HAP-1 (cell line): ENCODE data around the gene SDR42E1.

ENCODE experiments used
- DNase-seq, 2 experiments: peaks; one replicate each; pipeline ENCODE4 v3.0.0-alpha.2; 2016 to 2020; ENCODE audit warnings: low spot score in 2 of 2
- H3K27me3 ChIP-seq: fragments of 250-450 bp; sonication (Bioruptor Pico); 2 replicates; pipeline ENCODE4 v1.5.1; 2020; ENCODE audit warnings: low read depth, mild to moderate bottlenecking, moderate library complexity
- H3K36me3 ChIP-seq: fragments of 250-450 bp; sonication (Bioruptor Pico); replicated peaks from 2 replicates; pipeline ENCODE4 v1.5.1; 2020; ENCODE audit warnings: mild to moderate bottlenecking
- H3K4me1 ChIP-seq: fragments of 250-450 bp; sonication (Bioruptor Pico); 2 replicates; pipeline ENCODE4 v1.5.1; 2020; ENCODE audit warnings: mild to moderate bottlenecking
- H3K4me3 ChIP-seq: fragments of 250-450 bp; sonication (Bioruptor Pico); 2 replicates; pipeline ENCODE4 v1.5.1; 2020; ENCODE audit warnings: mild to moderate bottlenecking, moderate library complexity
- H3K9me3 ChIP-seq: fragments of 250-450 bp; sonication (Bioruptor Pico); 2 replicates; pipeline ENCODE4 v1.5.1; 2020; ENCODE audit warnings: mild to moderate bottlenecking, moderate library complexity
- in situ Hi-C: fragments of 300-500 bp; cut with MboI; formaldehyde crosslinking; loops from 3 replicates; pipeline ENCODE4 v1.14.3; 2020; ENCODE audit warnings: low sequenced_read_pairs, inconsistent platforms, mixed read lengths

Gene SDR42E1

GRCh38 chr16:82011199-82011641 is at the start of gene SDR42E1:
Gene SDR42E1, minus strand, starts transcription at chr16:82011470. Its CDS starts 10,612 bp downstream, at chr16:82000858.
- Histone ChIP-seq H3K4me1 (no peaks in the 10 kb centered on the region), H3K27me3 (peaks cover 5% of the 10 kb centered on the region; the same call in 1 of the 2 replicates), H3K4me3 (no peak within 1 kb of the TSS), H3K9me3 (peaks cover 6% of the 10 kb centered on the region), H3K36me3 (no peaks in the 10 kb centered on the region)
- in situ Hi-C loops, result no loop called here
- DNase-seq, result no peak

GRCh38 chr16:82059983-82060421 is 48.7 kb upstream of the SDR42E1 start:
- Histone ChIP-seq H3K9me3 (no peaks in the 10 kb centered on the region), H3K4me3 (no peak overlapping the region), H3K4me1 (no peaks in the 10 kb centered on the region), H3K36me3 (no peaks in the 10 kb centered on the region), H3K27me3 (no peaks in the 10 kb centered on the region)
- no peak for DNase-seq
- in situ Hi-C loops, result no loop called here

GRCh38 chr16:82059161-82059982 is 48.1 kb upstream of the SDR42E1 start:
- H3K9me3 ChIP-seq, result no peaks in the 10 kb centered on the region
- no peaks in the 10 kb centered on the region for H3K4me1 ChIP-seq
- in situ Hi-C loops, result no loop called here
- no peaks in the 10 kb centered on the region for H3K36me3 ChIP-seq
- no peak overlapping the region for H3K4me3 ChIP-seq
- DNase-seq, result no peak
- H3K27me3 ChIP-seq, result no peaks in the 10 kb centered on the region

- H3K27me3 ChIP-seq, result no peaks in the 10 kb centered on the region
- H3K9me3 ChIP-seq, result no peaks in the 10 kb centered on the region
- DNase-seq, result no peak
- no peak overlapping the region for H3K4me3 ChIP-seq
- no peaks in the 10 kb centered on the region for H3K36me3 ChIP-seq
- H3K4me1 ChIP-seq, result no peaks in the 10 kb centered on the region
- in situ Hi-C loops, result no loop called here
Measured at GRCh38 chr16:82056550-82056896, 45.3 kb upstream of the SDR42E1 start.

GRCh38 chr16:82055728-82056549 is 44.7 kb upstream of the SDR42E1 start:
- DNase-seq, result no peak
- Histone ChIP-seq H3K27me3 (no peaks in the 10 kb centered on the region), H3K4me3 (no peak overlapping the region), H3K9me3 (no peaks in the 10 kb centered on the region), H3K36me3 (no peaks in the 10 kb centered on the region), H3K4me1 (no peaks in the 10 kb centered on the region)
- in situ Hi-C loops, result no loop called here

- no peak for DNase-seq
- no peaks in the 10 kb centered on the region for H3K36me3 ChIP-seq
- H3K4me1 ChIP-seq, result no peaks in the 10 kb centered on the region
- in situ Hi-C loops, result no loop called here
- H3K4me3 ChIP-seq, result no peak overlapping the region
- H3K9me3 ChIP-seq, result no peaks in the 10 kb centered on the region
- H3K27me3 ChIP-seq, result no peaks in the 10 kb centered on the region
Measured at GRCh38 chr16:82055117-82055516, 43.8 kb upstream of the SDR42E1 start.

GRCh38 chr16:82051656-82052055 is 40.4 kb upstream of the SDR42E1 start:
- in situ Hi-C loops, result no loop called here
- Histone ChIP-seq H3K36me3 (no peaks in the 10 kb centered on the region), H3K9me3 (no peaks in the 10 kb centered on the region), H3K4me3 (no peak overlapping the region), H3K4me1 (no peaks in the 10 kb centered on the region), H3K27me3 (no peaks in the 10 kb centered on the region)
- no peak for DNase-seq

GRCh38 chr16:82050909-82051357 is 39.7 kb upstream of the SDR42E1 start:
- in situ Hi-C loops, result no loop called here
- Histone ChIP-seq H3K9me3 (no peaks in the 10 kb centered on the region), H3K27me3 (no peaks in the 10 kb centered on the region), H3K4me1 (no peaks in the 10 kb centered on the region), H3K4me3 (no peak overlapping the region), H3K36me3 (no peaks in the 10 kb centered on the region)
- no peak for DNase-seq

- DNase-seq, result no peak
- H3K4me3 ChIP-seq, result no peak overlapping the region
- H3K36me3 ChIP-seq, result no peaks in the 10 kb centered on the region
- H3K9me3 ChIP-seq, result no peaks in the 10 kb centered on the region
- in situ Hi-C loops, result no loop called here
- H3K4me1 ChIP-seq, result no peaks in the 10 kb centered on the region
- no peaks in the 10 kb centered on the region for H3K27me3 ChIP-seq
Measured at GRCh38 chr16:82050506-82050905, 39.2 kb upstream of the SDR42E1 start.

GRCh38 chr16:82049484-82049883 is 38.2 kb upstream of the SDR42E1 start:
- Histone ChIP-seq H3K36me3 (no peaks in the 10 kb centered on the region), H3K27me3 (no peaks in the 10 kb centered on the region), H3K9me3 (no peaks in the 10 kb centered on the region), H3K4me3 (no peak overlapping the region), H3K4me1 (no peaks in the 10 kb centered on the region)
- no peak for DNase-seq
- in situ Hi-C loops, result no loop called here

GRCh38 chr16:82047787-82048186 is 36.5 kb upstream of the SDR42E1 start:
- in situ Hi-C loops, result no loop called here

GRCh38 chr16:82047374-82047773 is 36.1 kb upstream of the SDR42E1 start:
- no peaks in the 10 kb centered on the region for H3K4me1 ChIP-seq
- H3K9me3 ChIP-seq, result no peaks in the 10 kb centered on the region
- DNase-seq, result no peak
- H3K27me3 ChIP-seq, result no peaks in the 10 kb centered on the region
- H3K4me3 ChIP-seq, result no peak overlapping the region
- in situ Hi-C loops, result no loop called here
- no peaks in the 10 kb centered on the region for H3K36me3 ChIP-seq

More at GRCh38 chr16:82047787-82048186, 36.5 kb upstream of the SDR42E1 start:
- no peaks in the 10 kb centered on the region for H3K9me3 ChIP-seq
- H3K4me1 ChIP-seq, result no peaks in the 10 kb centered on the region
- H3K27me3 ChIP-seq, result no peaks in the 10 kb centered on the region
- H3K4me3 ChIP-seq, result no peak overlapping the region
- DNase-seq, result no peak
- H3K36me3 ChIP-seq, result no peaks in the 10 kb centered on the region

GRCh38 chr16:82046941-82047340 is 35.7 kb upstream of the SDR42E1 start:
- DNase-seq, result no peak
- in situ Hi-C loops, result no loop called here
- Histone ChIP-seq H3K4me1 (no peaks in the 10 kb centered on the region), H3K27me3 (no peaks in the 10 kb centered on the region), H3K36me3 (no peaks in the 10 kb centered on the region), H3K9me3 (no peaks in the 10 kb centered on the region), H3K4me3 (no peak overlapping the region)

GRCh38 chr16:82046541-82046940 is 35.3 kb upstream of the SDR42E1 start:
- no peaks in the 10 kb centered on the region for H3K4me1 ChIP-seq
- no peaks in the 10 kb centered on the region for H3K36me3 ChIP-seq
- no peak overlapping the region for H3K4me3 ChIP-seq
- H3K27me3 ChIP-seq, result no peaks in the 10 kb centered on the region
- H3K9me3 ChIP-seq, result no peaks in the 10 kb centered on the region
- in situ Hi-C loops, result no loop called here
- no peak for DNase-seq
